ENCODE data around the gene TCF4. TPM values are rescaled to one million over a fixed set of nuclear protein-coding genes. Genes with fewer than 3 reads are reported as not detected.

Gene TCF4
- total RNA-seq, 1 donor from 2014 or later: 56.8 TPM

GRCh38 chr18:55289048-55289447 is 298.9 kb downstream of the TCF4 start:
- no peaks in the 10 kb centered on the region for H3K4me1 Mint-ChIP-seq (ENCODE audit: low read depth)
- no peak for DNase-seq (ENCODE audit: low spot score, unreplicated experiment)
- no peaks in the 10 kb centered on the region for H3K36me3 Mint-ChIP-seq (ENCODE audit: insufficient read depth)
- no peaks in the 10 kb centered on the region for H3K27me3 Mint-ChIP-seq
- no peak overlapping the region for H3K4me3 Mint-ChIP-seq (ENCODE audit: low read depth)
- H3K9me3 Mint-ChIP-seq (ENCODE audit: low read depth): no peaks in the 10 kb centered on the region
- no peak overlapping the region for H3K27ac Mint-ChIP-seq
- TF ChIP-seq CTCF (IDR thresholded peaks at IDR 0.05; ENCODE audit: unreplicated experiment): no peak

GRCh38 chr18:55287935-55288868 is 299.8 kb downstream of the TCF4 start:
- TF ChIP-seq CTCF (IDR thresholded peaks at IDR 0.05; ENCODE audit: unreplicated experiment): no peak
- no peaks in the 10 kb centered on the region for H3K27me3 Mint-ChIP-seq
- no peak for DNase-seq (ENCODE audit: low spot score, unreplicated experiment)
- H3K27ac Mint-ChIP-seq: no peak overlapping the region
- H3K9me3 Mint-ChIP-seq (ENCODE audit: low read depth): no peaks in the 10 kb centered on the region
- H3K4me3 Mint-ChIP-seq (ENCODE audit: low read depth): no peak overlapping the region
- no peaks in the 10 kb centered on the region for H3K4me1 Mint-ChIP-seq (ENCODE audit: low read depth)
- no peaks in the 10 kb centered on the region for H3K36me3 Mint-ChIP-seq (ENCODE audit: insufficient read depth)

DNA sequence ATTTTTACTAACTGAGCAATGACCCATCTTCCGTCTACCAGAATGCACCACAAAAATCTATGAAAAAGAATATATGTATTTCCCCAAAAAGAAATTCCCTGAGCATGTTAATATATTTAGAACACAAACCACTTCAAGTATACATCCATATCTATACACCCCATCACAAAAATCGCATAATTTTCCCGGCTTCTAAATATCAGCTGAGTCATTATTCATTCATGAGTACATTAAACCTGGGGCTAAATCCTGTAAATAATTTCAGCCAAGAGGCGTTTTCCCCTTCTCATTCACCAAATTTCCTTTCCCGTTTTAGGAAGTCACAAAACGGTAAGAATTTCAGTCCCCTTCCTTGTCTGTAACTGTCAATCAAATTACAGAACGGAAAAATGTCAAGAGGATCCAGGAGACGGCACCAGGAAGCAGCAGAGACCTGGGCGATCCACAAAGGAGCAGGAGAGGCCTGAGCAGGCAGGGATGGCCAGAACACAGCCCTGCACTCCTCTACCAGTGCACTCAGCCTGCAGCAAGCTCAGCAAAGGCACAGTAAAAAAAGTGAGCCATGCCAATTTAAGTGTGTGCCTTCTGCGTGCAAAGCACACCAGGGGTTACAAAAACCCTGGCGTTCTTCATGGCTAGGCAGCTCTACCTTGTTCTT is 300.7 kb downstream of the TCF4 start:
- Mint-ChIP-seq H3K36me3 (ENCODE audit: insufficient read depth) (no peaks in the 10 kb centered on the region), H3K27me3 (no peaks in the 10 kb centered on the region), H3K4me1 (ENCODE audit: low read depth) (no peaks in the 10 kb centered on the region), H3K27ac (no peak overlapping the region), H3K4me3 (ENCODE audit: low read depth) (no peak overlapping the region), H3K9me3 (ENCODE audit: low read depth) (no peaks in the 10 kb centered on the region)
- TF ChIP-seq CTCF (IDR thresholded peaks at IDR 0.05; ENCODE audit: unreplicated experiment): no peak
- DNase-seq (ENCODE audit: low spot score, unreplicated experiment): no peak

DNA sequence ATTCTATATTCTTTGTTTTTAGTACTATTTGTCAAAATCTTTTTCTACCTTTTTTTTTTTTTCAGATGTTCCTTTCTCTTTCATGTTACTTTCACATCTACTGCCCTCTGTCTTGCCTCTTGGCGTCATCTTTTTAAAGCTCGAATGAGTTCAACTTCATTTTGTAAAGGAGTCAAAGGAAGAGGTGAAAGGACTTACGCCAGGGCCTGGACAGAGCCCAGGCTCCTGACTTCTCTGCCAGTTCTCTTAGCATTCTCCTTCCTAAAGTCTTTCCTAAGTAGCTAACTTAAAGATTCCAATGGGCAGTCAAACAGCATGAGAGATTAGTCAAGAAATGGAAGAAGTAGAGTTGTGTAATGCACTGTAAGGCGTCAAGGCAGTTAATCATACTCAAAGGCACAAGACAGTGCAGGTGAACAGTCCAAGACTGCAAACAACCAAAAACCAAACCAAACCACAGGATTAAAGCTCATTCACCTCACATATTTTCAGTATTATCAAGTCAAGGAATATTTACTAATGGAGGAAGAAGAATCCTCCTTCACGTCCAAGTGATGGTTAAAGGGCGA is 301.7 kb downstream of the TCF4 start:
- Mint-ChIP-seq H3K36me3 (ENCODE audit: insufficient read depth) (no peaks in the 10 kb centered on the region), H3K27ac (no peak overlapping the region), H3K27me3 (no peaks in the 10 kb centered on the region), H3K4me3 (ENCODE audit: low read depth) (no peak overlapping the region), H3K4me1 (ENCODE audit: low read depth) (no peaks in the 10 kb centered on the region), H3K9me3 (ENCODE audit: low read depth) (no peaks in the 10 kb centered on the region)
- no peak for DNase-seq (ENCODE audit: low spot score, unreplicated experiment)
- TF ChIP-seq CTCF (IDR thresholded peaks at IDR 0.05; ENCODE audit: unreplicated experiment): no peak

- Mint-ChIP-seq H3K27ac (no peak overlapping the region), H3K4me3 (ENCODE audit: low read depth) (no peak overlapping the region), H3K4me1 (ENCODE audit: low read depth) (no peaks in the 10 kb centered on the region), H3K36me3 (ENCODE audit: insufficient read depth) (no peaks in the 10 kb centered on the region), H3K27me3 (no peaks in the 10 kb centered on the region), H3K9me3 (ENCODE audit: low read depth) (no peaks in the 10 kb centered on the region)
- DNase-seq (ENCODE audit: low spot score, unreplicated experiment): no peak
- no peak for TF ChIP-seq CTCF (IDR thresholded peaks at IDR 0.05; ENCODE audit: unreplicated experiment)
Observed at GRCh38 chr18:55284614-55285013, 303.4 kb downstream of the TCF4 start.
